Measurements from ENCODE around the gene POU3F1. TPM values are rescaled to one million over a fixed set of nuclear protein-coding genes. Genes with fewer than 3 reads are reported as not detected.

The POU3F1 gene
- total RNA-seq, 4 donors from 2014 or later: 0.19 TPM; not detected in 3

DNA sequence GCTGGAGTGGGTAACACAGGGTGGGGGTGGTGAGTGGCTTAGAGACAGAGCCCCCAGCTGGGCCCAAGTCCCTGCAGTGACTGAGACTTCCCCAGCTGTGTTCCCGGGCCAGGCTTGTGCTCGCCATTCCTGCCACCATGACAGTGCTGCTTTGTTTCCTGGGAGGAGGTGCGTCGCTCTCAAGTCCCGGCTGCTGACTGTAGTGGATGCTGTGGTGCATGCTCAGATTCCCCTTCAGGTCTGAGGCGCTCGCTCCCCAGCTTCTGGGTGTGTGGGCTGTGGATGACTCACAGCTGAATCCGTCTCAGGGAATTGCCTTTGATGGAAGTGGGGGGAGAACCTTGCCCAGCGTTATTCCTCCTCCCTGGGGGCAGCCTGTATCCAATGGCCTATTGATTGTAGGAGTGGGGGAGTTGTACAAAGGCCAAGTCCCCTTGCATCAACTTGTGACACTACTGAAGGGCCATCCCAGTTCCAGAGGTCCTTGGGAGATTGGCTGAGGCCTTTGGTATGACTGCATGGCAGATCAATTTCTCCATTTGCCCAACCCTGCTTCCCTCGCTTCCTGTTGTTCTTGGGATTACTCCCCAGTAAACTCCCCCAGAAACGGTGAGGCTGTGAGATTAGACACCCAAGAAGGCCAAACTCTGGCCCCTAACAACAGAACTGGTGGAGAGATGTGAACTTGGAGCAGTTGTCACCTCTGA is 17.8 kb upstream of the POU3F1 start:
- DNase-seq (ENCODE audit: low spot score): no peak
- ATAC-seq (ENCODE audit: low FRiP score): no peak
- TF ChIP-seq, protein P1, sequence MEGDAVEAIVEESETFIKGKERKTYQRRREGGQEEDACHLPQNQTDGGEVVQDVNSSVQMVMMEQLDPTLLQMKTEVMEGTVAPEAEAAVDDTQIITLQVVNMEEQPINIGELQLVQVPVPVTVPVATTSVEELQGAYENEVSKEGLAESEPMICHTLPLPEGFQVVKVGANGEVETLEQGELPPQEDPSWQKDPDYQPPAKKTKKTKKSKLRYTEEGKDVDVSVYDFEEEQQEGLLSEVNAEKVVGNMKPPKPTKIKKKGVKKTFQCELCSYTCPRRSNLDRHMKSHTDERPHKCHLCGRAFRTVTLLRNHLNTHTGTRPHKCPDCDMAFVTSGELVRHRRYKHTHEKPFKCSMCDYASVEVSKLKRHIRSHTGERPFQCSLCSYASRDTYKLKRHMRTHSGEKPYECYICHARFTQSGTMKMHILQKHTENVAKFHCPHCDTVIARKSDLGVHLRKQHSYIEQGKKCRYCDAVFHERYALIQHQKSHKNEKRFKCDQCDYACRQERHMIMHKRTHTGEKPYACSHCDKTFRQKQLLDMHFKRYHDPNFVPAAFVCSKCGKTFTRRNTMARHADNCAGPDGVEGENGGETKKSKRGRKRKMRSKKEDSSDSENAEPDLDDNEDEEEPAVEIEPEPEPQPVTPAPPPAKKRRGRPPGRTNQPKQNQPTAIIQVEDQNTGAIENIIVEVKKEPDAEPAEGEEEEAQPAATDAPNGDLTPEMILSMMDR (IDR thresholded peaks at IDR 0.05): no peak

DNA sequence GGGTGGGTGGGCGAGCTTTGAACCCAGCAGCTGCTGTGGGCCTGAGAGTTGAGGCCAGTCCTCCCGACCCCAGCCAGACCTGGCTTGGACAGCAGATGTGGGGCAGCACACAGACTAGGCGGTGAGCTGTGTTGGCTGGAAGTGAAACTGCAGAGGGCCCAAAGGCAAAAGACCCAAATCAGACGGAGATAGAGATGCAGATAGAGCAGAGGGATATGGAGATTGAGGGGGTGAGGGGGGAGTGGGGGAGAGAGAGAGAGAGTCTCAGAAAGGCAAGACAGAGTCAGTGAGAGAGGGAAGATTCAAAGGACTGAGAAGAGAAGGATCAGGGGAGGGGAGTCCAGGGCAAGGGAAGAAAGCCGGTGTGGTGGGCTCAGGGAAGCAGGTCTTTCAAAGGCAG is 17.0 kb upstream of the POU3F1 start:
- DNase-seq (ENCODE audit: low spot score) (no peak), ATAC-seq (ENCODE audit: low FRiP score) (no peak)
- TF ChIP-seq, protein P1 (IDR thresholded peaks at IDR 0.05): no peak

DNA sequence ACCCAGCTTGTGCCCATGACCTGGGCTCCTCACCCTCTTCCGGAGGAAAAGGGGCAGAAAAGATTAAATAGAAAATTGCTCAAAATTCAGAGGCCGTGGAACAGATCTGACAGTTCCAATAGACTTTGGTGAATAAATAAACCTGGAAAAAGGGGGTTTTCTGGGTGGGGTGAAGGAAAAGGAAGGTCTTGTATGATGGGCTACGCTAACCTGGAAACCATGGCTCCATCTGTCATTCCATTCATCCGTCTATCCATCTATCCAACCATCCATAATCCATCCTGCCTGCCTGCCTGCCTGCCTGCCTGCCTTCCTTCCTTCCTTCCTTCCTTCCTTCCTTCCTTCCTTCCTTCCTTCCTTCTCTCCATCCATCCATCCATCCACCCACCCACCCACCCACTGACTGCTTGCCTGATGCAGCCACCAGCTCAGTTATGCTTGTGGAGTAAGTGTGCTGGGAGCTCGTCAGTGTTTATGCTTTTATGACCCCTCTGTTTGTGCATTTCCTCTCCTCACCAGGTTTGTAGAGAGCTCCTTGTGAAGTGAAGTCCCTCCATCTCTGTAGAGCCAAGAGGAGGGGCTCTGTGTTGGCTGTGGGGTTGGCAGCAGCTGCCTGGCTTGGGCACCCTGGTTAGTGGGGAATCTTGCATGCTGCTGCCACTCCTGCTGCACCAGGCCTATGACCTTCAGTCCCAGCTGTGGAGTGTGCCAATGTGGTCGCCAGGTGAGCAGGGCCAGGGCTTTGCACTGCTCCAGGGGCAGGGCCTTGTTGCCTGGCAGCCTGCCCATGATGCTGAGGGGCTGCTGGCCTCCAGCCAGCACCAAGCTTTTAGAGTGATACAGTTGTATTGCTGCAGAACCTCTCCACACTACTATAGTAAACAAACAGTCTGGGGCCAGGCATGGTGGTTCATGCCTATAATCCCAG is 16.0 kb upstream of the POU3F1 start:
- ATAC-seq (ENCODE audit: low FRiP score) (no peak), DNase-seq (ENCODE audit: low spot score) (no peak)
- TF ChIP-seq, protein P1 (IDR thresholded peaks at IDR 0.05): no peak

DNA sequence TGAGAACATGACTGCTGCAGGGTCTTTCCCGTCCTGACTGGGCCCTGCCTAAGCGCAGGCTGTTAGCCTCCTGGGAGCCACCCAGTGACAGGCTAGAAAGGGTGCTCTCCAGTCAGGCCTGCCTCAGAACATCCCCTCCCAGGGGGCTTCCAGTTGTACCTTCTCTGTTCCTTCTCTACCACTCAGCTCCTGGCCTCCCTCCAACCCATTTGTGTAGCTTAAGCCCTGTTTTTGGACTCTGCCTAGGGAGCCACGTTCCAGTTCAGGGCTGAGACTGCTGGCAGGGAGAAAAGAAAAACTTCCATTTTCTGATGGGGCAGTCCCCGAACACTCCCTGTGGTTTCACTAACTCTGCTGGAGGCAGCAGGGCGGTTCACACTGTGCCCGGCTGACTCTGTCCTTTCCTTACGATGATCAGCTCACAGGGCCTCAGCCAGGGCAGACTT is 15.3 kb upstream of the POU3F1 start:
- TF ChIP-seq, protein P1 (IDR thresholded peaks at IDR 0.05): no peak
- DNase-seq (ENCODE audit: low spot score) (no peak), ATAC-seq (ENCODE audit: low FRiP score) (no peak)

DNA sequence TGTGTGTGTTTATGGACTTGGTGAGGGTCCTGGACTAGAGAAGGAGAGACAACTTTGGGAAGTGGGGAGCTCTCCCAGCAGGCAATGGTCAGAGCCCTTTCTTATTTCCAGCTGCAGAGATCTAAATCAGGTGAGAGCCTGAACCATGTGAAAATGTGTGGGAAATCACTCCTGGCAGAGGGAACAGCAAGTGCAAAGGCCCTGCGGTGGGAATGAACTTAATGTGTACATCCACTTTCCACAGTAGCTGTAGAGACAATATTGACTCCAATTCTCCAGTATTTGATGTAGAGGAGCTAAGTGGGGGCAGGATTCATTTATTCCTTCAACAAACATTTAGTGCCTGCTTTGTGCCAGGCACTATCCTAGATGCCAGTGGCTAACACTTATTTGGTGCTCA is 14.7 kb upstream of the POU3F1 start:
- ATAC-seq (ENCODE audit: low FRiP score) (no peak), DNase-seq (ENCODE audit: low spot score) (no peak)
- TF ChIP-seq, protein P1 (IDR thresholded peaks at IDR 0.05): no peak

DNA sequence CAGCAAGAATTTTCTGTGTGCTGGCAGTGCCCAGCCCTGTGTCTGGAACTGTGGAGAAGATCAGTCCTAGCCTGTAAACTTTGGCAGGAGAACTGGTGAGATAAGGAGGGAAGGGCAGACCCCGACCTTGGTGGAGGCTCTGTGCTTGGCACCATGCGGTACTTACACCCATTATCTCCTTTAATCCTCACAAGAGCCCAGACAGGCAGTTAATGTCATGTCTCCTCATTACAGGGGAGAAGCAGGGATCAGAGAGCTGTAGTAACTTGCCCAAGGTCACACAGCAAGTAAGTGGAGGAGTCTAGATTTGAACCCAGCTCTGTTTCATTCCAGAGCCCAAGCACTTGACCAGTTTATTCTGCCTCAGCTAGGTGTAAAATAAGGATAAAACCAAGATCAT is 13.9 kb upstream of the POU3F1 start:
- no peak for DNase-seq (ENCODE audit: low spot score)
- no peak for ATAC-seq (ENCODE audit: low FRiP score)
- TF ChIP-seq, protein P1 (IDR thresholded peaks at IDR 0.05): no peak

Data from omental fat pad (tissue), 4 donors.